Vagina (tissue), 2 donors: ENCODE results near the gene GATD1. TPM values are rescaled to one million over a fixed set of nuclear protein-coding genes. Genes with fewer than 3 reads are reported as not detected.

Experiments
- DNase-seq, 2 donors: peaks; one replicate each; pipeline ENCODE4 v3.0.0-alpha.2; 2017; ENCODE audit errors: extremely low spot score in 2 of 2
- H3K27ac ChIP-seq: fragments of 200-600 bp; sonication (generic); one replicate; pipeline ENCODE4 v1.5.1; 2019
- H3K27me3 ChIP-seq: fragments of 200-600 bp; sonication (generic); one replicate; pipeline ENCODE4 v1.5.1; 2019
- H3K36me3 ChIP-seq, 2 donors: fragments of 200-600 bp; sonication (generic); one replicate each; pipeline ENCODE4 v1.5.1; 2017 to 2019
- H3K4me1 ChIP-seq: fragments of 200-600 bp; sonication (generic); one replicate; pipeline ENCODE4 v1.5.1; 2019
- H3K4me3 ChIP-seq, 2 donors: fragments of 200-600 bp; sonication (generic); 1 replicate in 1 of 2; 2 replicates in 1 of 2; pipeline ENCODE4 v1.5.1; 2016 to 2019
- H3K9me3 ChIP-seq: fragments of 200-600 bp; sonication (generic); one replicate; pipeline ENCODE4 v1.5.1; 2019
- CTCF ChIP-seq, 3 experiments: fragments of 450-650 bp in 2 of 3; fragments of 200-600 bp in 1 of 3; sonication (generic) in 1 of 3; IDR thresholded peaks; one replicate each; pipeline ENCODE4 v1.5.1; 2017 to 2019; ENCODE audit warnings: antibody characterized with exemption in 3 of 3, mild to moderate bottlenecking in 2 of 3, moderate library complexity in 2 of 3
- POLR2A ChIP-seq, 2 donors: fragments of 450-650 bp; IDR thresholded peaks; one replicate each; pipeline ENCODE4 v1.6.1; 2017; ENCODE audit warnings: antibody characterized with exemption in 2 of 2, mild to moderate bottlenecking in 2 of 2, moderate library complexity in 2 of 2
- POLR2AphosphoS5 ChIP-seq, 2 donors: sonication (generic); formaldehyde crosslinking; IDR thresholded peaks; one replicate each; pipeline ENCODE4 v1.9.0; 2017; ENCODE audit warnings: antibody characterized with exemption in 2 of 2, mild to moderate bottlenecking in 2 of 2, low read depth in 1 of 2; ENCODE audit not compliant: insufficient read depth in 1 of 2
- intact Hi-C: fragments of 100-400 bp; cut with DNase I; formaldehyde crosslinking; loops from one replicate; pipeline ENCODE4 v1.15.1; 2023
- total RNA-seq: library from RNA; depleted of rRNA; stranded (reverse); fragments of >200 nt; gene quantifications from one replicate; pipeline ENCODE4 v1.2.3, GENCODE V29; 2016

GATD1 gene
- total RNA-seq, 1 donor from 2014 or later, result 33.4 TPM

- no peak overlapping the region for H3K4me3 ChIP-seq
- no peak overlapping the region for H3K27ac ChIP-seq
- peaks cover 0 to 46% of the 10 kb centered on the region in 2 donors for H3K36me3 ChIP-seq
- intact Hi-C loops, result no loop called here
- H3K9me3 ChIP-seq, result no peaks in the 10 kb centered on the region
- peaks cover 5% of the 10 kb centered on the region for H3K4me1 ChIP-seq
- no peak for DNase-seq
- no peaks in the 10 kb centered on the region for H3K27me3 ChIP-seq
- TF ChIP-seq CTCF (IDR thresholded peaks at IDR 0.05) (no peak), POLR2A (IDR thresholded peaks at IDR 0.05) (no peak), POLR2AphosphoS5 (IDR thresholded peaks at IDR 0.05; ENCODE audit: insufficient read depth in 1 of 2, low read depth in 1 of 2) (no peak)
Measured at GRCh38 chr11:767238-767637, 10.0 kb downstream of the GATD1 start.

- Histone ChIP-seq H3K27ac (no peak overlapping the region), H3K9me3 (no peaks in the 10 kb centered on the region), H3K4me3 (no peak overlapping the region), H3K36me3 (peaks cover 0 to 42% of the 10 kb centered on the region in 2 donors), H3K27me3 (no peaks in the 10 kb centered on the region), H3K4me1 (peaks cover 6% of the 10 kb centered on the region)
- intact Hi-C loops, result no loop called here
- DNase-seq, result no peak
- TF ChIP-seq POLR2AphosphoS5 (IDR thresholded peaks at IDR 0.05; ENCODE audit: insufficient read depth in 1 of 2, low read depth in 1 of 2) (no peak), POLR2A (IDR thresholded peaks at IDR 0.05) (no peak), CTCF (IDR thresholded peaks at IDR 0.05) (no peak)
Measured at GRCh38 chr11:766936-767210, 10.4 kb downstream of the GATD1 start.

DNA sequence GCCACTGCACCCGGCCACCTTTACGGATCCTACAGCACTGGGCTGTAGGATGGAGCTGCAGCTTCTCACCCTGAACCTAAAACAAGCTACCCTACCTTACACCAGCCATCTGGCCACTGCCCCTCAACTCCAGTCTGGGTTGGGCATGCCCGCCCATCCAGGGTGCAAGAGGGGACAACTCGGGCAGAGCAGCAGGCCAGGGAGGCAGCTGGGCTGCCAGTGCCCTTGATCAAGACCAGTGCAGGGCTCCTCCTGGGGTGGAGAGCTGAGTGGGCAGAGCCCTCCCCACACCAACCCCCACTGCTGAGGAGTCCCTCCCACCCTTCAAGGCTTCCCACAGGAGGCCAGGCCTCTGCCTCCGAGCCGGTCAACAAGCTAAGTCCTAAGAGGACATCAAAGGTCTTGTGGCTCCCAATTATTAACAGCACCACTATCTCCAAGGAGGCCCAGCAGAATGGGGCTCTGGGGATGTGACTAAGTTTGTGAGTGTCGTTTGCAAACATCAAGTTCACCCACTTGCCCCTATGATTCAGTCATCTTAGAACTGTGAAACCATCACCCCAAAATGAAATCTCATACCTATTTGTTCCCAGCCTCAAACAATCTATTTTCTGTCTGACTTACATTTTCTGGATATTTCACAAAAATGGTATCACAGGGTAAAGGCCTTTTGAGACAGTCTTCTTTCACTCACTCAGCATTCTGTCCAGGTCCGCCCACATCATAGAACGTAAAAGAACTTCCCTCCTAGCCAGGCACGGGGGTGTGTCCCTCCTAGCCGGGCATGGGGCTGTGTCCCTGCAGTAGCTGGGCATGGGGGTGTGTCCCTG, 11.0 kb downstream of the GATD1 start:
- no peak overlapping the region for H3K4me3 ChIP-seq
- no peaks in the 10 kb centered on the region for H3K9me3 ChIP-seq
- peaks cover 6% of the 10 kb centered on the region for H3K4me1 ChIP-seq
- intact Hi-C loops, result no loop called here
- H3K27ac ChIP-seq, result no peak overlapping the region
- H3K27me3 ChIP-seq, result no peaks in the 10 kb centered on the region
- H3K36me3 ChIP-seq, result peaks cover 0 to 37% of the 10 kb centered on the region in 2 donors
- no peak for DNase-seq
- TF ChIP-seq POLR2A (IDR thresholded peaks at IDR 0.05) (no peak), POLR2AphosphoS5 (IDR thresholded peaks at IDR 0.05; ENCODE audit: insufficient read depth in 1 of 2, low read depth in 1 of 2) (no peak), CTCF (IDR thresholded peaks at IDR 0.05) (no peak)

DNA sequence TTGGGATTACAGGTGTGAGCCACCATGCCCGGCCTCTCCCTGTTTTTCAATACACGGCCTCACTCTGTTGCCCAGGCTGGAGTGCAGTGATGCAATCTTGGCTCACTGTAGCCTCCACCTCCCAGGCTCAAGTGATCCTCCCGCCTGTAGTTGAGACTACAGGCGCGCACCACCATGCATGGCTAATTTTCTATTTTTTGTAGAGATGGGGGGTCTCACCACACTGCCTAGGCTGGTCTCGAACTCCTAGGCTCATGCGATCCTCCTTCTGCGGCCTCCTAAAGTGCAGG, 11.5 kb downstream of the GATD1 start:
- H3K4me3 ChIP-seq, result no peak overlapping the region
- TF ChIP-seq POLR2AphosphoS5 (IDR thresholded peaks at IDR 0.05; ENCODE audit: insufficient read depth in 1 of 2, low read depth in 1 of 2), result no peak
- TF ChIP-seq POLR2A (IDR thresholded peaks at IDR 0.05), result no peak
- TF ChIP-seq CTCF (IDR thresholded peaks at IDR 0.05), result no peak
- intact Hi-C loops, result no loop called here
- H3K4me1 ChIP-seq, result peaks cover 6% of the 10 kb centered on the region
- H3K9me3 ChIP-seq, result no peaks in the 10 kb centered on the region
- no peak overlapping the region for H3K27ac ChIP-seq
- H3K27me3 ChIP-seq, result no peaks in the 10 kb centered on the region
- peaks cover 0 to 36% of the 10 kb centered on the region in 2 donors for H3K36me3 ChIP-seq
- no peak for DNase-seq

- no peak overlapping the region for H3K27ac ChIP-seq
- peaks cover 6% of the 10 kb centered on the region for H3K4me1 ChIP-seq
- intact Hi-C loops, result no loop called here
- H3K9me3 ChIP-seq, result no peaks in the 10 kb centered on the region
- no peak overlapping the region for H3K4me3 ChIP-seq
- peaks cover 0 to 38% of the 10 kb centered on the region in 2 donors for H3K36me3 ChIP-seq
- TF ChIP-seq CTCF (IDR thresholded peaks at IDR 0.05) (peak in 2 of 3 experiments; percentile 2 to 49), POLR2A (IDR thresholded peaks at IDR 0.05) (no peak)
- DNase-seq, result no peak
- H3K27me3 ChIP-seq, result no peaks in the 10 kb centered on the region
Measured at GRCh38 chr11:765025-765801, 12.1 kb downstream of the GATD1 start.
